ENCODE data around the gene PRRC2C. TPM values are rescaled to one million over a fixed set of nuclear protein-coding genes. Genes with fewer than 3 reads are reported as not detected.

The PRRC2C gene
- total and polyA plus RNA-seq, 2 of the 13 experiments (the other 11 are each of a cell fraction or from before 2014, with no cell fraction given): 46.2 to 57.0 TPM

DNA sequence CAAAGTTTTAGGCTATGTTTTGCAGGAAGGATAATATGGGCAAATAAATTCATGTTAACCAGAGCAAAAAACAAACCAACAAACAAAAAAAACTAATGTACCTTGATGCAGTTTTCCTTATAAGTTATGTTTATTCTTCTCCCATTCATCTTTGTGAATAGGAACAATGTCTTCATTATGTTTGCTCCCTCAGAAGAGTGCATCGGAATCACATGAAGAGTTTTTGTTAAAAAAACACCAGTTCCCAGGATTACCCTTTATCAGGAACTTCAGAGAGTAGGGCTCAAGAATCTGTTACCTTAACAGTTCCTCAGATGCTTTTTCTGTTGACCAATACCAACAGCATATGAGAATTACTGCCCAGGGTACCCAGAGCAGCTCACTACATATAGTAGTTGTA is 14.6 kb upstream of the PRRC2C start (continued):
- TF ChIP-seq, protein P1, sequence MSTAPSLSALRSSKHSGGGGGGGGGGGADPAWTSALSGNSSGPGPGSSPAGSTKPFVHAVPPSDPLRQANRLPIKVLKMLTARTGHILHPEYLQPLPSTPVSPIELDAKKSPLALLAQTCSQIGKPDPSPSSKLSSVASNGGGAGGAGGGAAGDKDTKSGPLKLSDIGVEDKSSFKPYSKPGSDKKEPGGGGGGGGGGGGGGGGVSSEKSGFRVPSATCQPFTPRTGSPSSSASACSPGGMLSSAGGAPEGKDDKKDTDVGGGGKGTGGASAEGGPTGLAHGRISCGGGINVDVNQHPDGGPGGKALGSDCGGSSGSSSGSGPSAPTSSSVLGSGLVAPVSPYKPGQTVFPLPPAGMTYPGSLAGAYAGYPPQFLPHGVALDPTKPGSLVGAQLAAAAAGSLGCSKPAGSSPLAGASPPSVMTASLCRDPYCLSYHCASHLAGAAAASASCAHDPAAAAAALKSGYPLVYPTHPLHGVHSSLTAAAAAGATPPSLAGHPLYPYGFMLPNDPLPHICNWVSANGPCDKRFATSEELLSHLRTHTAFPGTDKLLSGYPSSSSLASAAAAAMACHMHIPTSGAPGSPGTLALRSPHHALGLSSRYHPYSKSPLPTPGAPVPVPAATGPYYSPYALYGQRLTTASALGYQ (CRISPR knock-in tag; IDR thresholded peaks at IDR 0.05): no peak
- no peak for TF ChIP-seq HNRNPH1 (optimal IDR thresholded peaks at IDR 0.05; ENCODE audit: low read depth, low read length)
- no peak for TF ChIP-seq ZNF589 (CRISPR knock-in tag; conservative IDR thresholded peaks at IDR 0.05)

DNA sequence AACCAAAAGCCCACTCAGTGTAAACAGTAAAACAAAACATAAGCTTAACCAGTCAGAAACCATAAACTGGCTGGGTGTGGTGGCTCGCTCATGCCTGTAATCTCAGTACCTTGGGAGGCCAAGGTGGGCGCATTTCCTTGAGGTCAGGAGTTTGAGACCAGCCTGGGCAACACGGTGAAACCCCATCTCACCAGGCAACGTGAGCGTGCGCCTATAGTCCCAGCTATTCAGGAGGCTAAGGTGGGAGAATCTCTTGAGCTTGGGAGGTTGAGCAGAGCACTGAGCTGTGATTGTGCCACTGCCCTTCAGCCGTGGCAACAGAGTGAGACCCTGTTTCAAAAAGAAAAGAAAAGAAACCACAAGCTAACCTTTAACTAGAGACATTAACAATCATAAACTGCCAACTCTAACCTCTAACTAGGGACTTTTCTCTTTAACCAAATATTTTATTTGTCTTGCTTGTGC is 13.1 kb upstream of the PRRC2C start:
- H3K4me2 ChIP-seq (ENCODE audit: low read depth, low read length): no peak overlapping the region
- CTCF ChIA-PET (ENCODE audit: low intra/inter-chr PET ratio, low total read pairs): no interaction called here
- ATAC-seq (no peak), DNase-seq (ENCODE audit: low spot score) (no peak), FAIRE-seq (no peak)
- no peaks in the 10 kb centered on the region for H3K36me3 ChIP-seq (replicated peaks in 1 of 2; ENCODE audit: control insufficient read depth in 1 of 2, insufficient read depth in 2 of 2, low read length in 2 of 2)
- in situ Hi-C loops (cut with HindIII; ENCODE audit: extremely low pct_ligation_motif_present, low pct_unique_long_range_greater_than_20kb) (no loop called here), intact Hi-C loops (cut with micrococcal nuclease; ENCODE audit: unreplicated experiment) (no loop called here)
- H4K20me1 ChIP-seq (ENCODE audit: insufficient read depth, low read length): no peaks in the 10 kb centered on the region
- no TSS peak for BruUV-seq (replicated peaks)
- POLR2A ChIA-PET: interaction anchor here (1.7 kb wide), 1 partner anchor 13 kb away, joined by 5 read pairs; the partner anchor contains the start of gene PRRC2C
- H3K4me1 ChIP-seq (ENCODE audit: insufficient read depth, low read length): 0 out of 2 replicates have a peak, but pooled peaks cover 6% of the 10 kb centered on the region
- 36% methylated on average over 5 of the region's 7 CpGs for WGBS (ENCODE audit: low lambda C conversion rate)
- H3K27me3 ChIP-seq (ENCODE audit: control insufficient read depth in 1 of 2, insufficient read depth in 2 of 2, low read length in 2 of 2): no peaks in the 10 kb centered on the region
- H2AFZ ChIP-seq (ENCODE audit: low read length): no peak overlapping the region
- no peaks in the 10 kb centered on the region for H3K9me3 ChIP-seq (ENCODE audit: low read length)
- H3K79me2 ChIP-seq (ENCODE audit: insufficient read depth, low read length): no peaks in the 10 kb centered on the region
- no peak overlapping the region for H3K27ac ChIP-seq (ENCODE audit: extremely low read length, insufficient read depth, low read length)
- H3K4me3 ChIP-seq (replicated peaks in 1 of 3; ENCODE audit: insufficient read depth in 1 of 3, low read depth in 2 of 3, low read length in 3 of 3): no peak overlapping the region
- no peak overlapping the region for H3K9ac ChIP-seq (ENCODE audit: insufficient read depth, low read depth, low read length)
- TF ChIP-seq SOX5 (CRISPR knock-in tag; IDR thresholded peaks at IDR 0.05; ENCODE audit: borderline replicate concordance) (no peak), MXD4 (CRISPR knock-in tag; IDR thresholded peaks at IDR 0.05) (no peak), CBX1 (IDR thresholded peaks at IDR 0.05; ENCODE audit: low read depth) (no peak), GABPB1 (CRISPR knock-in tag; IDR thresholded peaks at IDR 0.05) (no peak)
- TF ChIP-seq, protein P2, sequence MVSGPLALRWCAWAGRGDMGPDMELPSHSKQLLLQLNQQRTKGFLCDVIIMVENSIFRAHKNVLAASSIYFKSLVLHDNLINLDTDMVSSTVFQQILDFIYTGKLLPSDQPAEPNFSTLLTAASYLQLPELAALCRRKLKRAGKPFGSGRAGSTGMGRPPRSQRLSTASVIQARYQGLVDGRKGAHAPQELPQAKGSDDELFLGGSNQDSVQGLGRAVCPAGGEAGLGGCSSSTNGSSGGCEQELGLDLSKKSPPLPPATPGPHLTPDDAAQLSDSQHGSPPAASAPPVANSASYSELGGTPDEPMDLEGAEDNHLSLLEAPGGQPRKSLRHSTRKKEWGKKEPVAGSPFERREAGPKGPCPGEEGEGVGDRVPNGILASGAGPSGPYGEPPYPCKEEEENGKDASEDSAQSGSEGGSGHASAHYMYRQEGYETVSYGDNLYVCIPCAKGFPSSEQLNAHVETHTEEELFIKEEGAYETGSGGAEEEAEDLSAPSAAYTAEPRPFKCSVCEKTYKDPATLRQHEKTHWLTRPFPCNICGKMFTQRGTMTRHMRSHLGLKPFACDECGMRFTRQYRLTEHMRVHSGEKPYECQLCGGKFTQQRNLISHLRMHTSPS (CRISPR knock-in tag; IDR thresholded peaks at IDR 0.05; ENCODE audit: low read depth): no peak
- TF ChIP-seq, protein P3, sequence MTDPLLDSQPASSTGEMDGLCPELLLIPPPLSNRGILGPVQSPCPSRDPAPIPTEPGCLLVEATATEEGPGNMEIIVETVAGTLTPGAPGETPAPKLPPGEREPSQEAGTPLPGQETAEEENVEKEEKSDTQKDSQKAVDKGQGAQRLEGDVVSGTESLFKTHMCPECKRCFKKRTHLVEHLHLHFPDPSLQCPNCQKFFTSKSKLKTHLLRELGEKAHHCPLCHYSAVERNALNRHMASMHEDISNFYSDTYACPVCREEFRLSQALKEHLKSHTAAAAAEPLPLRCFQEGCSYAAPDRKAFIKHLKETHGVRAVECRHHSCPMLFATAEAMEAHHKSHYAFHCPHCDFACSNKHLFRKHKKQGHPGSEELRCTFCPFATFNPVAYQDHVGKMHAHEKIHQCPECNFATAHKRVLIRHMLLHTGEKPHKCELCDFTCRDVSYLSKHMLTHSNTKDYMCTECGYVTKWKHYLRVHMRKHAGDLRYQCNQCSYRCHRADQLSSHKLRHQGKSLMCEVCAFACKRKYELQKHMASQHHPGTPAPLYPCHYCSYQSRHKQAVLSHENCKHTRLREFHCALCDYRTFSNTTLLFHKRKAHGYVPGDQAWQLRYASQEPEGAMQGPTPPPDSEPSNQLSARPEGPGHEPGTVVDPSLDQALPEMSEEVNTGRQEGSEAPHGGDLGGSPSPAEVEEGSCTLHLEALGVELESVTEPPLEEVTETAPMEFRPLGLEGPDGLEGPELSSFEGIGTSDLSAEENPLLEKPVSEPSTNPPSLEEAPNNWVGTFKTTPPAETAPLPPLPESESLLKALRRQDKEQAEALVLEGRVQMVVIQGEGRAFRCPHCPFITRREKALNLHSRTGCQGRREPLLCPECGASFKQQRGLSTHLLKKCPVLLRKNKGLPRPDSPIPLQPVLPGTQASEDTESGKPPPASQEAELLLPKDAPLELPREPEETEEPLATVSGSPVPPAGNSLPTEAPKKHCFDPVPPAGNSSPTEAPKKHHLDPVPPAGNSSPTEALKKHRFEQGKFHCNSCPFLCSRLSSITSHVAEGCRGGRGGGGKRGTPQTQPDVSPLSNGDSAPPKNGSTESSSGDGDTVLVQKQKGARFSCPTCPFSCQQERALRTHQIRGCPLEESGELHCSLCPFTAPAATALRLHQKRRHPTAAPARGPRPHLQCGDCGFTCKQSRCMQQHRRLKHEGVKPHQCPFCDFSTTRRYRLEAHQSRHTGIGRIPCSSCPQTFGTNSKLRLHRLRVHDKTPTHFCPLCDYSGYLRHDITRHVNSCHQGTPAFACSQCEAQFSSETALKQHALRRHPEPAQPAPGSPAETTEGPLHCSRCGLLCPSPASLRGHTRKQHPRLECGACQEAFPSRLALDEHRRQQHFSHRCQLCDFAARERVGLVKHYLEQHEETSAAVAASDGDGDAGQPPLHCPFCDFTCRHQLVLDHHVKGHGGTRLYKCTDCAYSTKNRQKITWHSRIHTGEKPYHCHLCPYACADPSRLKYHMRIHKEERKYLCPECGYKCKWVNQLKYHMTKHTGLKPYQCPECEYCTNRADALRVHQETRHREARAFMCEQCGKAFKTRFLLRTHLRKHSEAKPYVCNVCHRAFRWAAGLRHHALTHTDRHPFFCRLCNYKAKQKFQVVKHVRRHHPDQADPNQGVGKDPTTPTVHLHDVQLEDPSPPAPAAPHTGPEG (CRISPR knock-in tag; IDR thresholded peaks at IDR 0.05): no peak
- TF ChIP-seq, protein P4, sequence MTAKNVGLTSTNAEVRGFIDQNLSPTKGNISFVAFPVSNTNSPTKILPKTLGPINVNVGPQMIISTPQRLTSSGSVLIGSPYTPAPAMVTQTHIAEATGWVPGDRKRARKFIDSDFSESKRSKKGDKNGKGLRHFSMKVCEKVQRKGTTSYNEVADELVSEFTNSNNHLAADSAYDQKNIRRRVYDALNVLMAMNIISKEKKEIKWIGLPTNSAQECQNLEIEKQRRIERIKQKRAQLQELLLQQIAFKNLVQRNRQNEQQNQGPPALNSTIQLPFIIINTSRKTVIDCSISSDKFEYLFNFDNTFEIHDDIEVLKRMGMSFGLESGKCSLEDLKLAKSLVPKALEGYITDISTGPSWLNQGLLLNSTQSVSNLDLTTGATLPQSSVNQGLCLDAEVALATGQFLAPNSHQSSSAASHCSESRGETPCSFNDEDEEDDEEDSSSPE (CRISPR knock-in tag; IDR thresholded peaks at IDR 0.05): no peak
- TF ChIP-seq, protein P5, sequence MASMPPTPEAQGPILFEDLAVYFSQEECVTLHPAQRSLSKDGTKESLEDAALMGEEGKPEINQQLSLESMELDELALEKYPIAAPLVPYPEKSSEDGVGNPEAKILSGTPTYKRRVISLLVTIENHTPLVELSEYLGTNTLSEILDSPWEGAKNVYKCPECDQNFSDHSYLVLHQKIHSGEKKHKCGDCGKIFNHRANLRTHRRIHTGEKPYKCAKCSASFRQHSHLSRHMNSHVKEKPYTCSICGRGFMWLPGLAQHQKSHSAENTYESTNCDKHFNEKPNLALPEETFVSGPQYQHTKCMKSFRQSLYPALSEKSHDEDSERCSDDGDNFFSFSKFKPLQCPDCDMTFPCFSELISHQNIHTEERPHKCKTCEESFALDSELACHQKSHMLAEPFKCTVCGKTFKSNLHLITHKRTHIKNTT (CRISPR knock-in tag; IDR thresholded peaks at IDR 0.05): no peak

Measured in HepG2 (cell line).